GM10266 (cell line): ENCODE measurements around the gene PHPT1.
"Not testable (repeated sequence)": the region's sequence is repeated elsewhere in the genome, so short reads cannot be mapped to it uniquely, and the experiment has no call there.

Experiments used
- DNase-seq: peaks from one replicate; pipeline ENCODE4 v3.0.0; 2012; ENCODE audit errors: extremely low spot score
- TF ChIP-seq, protein P1 (sequence below): IDR thresholded peaks from 2 replicates; pipeline ENCODE4 v1.5.1; 2012; ENCODE audit warnings: mild to moderate bottlenecking, low read depth; ENCODE audit not compliant: control insufficient read depth, insufficient read depth; ENCODE audit errors: missing control alignments

Gene PHPT1

DNA sequence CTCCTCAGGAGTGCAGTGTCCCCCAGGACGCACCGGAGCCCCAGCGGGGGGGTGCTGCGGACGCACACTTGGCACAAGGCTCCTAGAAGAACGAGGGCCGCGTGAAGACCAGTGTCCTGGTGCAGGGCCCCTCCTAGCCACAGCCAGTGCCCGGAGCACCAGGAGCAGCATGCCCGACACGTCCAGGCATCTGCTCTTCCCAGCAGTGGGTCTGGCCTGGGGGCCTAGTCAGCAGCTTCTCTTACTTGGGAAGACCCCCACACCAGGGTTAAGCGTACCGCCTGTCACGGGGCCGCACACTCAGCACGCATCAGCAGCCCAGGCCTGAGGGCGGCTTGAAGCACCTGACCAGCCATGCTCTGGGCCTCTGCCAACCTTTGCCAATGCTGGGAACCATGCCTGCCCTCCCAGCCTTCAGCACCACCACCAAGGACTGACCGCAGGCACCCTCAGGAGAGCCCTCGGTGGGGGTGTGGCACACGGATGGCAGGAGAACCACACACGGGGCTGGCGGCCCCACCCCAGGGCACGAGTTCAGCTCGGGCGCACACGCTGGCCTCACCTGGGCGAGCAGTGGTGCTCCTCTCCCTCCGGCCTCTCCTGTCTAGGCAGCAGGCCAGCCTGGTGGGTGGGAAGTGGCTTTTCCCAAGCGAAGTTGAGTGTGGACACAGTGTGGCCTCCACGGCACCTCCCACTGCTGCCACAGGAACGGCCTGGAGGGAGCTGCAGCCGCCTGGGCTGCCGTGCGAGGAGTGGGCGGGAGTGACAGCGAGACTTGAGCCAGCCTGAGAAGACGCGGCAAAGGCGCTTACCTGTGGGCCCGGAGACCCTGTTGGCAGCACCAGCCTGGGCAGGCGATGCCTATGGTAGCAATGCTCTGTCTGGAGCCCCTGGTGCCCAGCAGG is 19.0 kb upstream of the PHPT1 start:
- DNase-seq = no peak
- TF ChIP-seq, protein P1, sequence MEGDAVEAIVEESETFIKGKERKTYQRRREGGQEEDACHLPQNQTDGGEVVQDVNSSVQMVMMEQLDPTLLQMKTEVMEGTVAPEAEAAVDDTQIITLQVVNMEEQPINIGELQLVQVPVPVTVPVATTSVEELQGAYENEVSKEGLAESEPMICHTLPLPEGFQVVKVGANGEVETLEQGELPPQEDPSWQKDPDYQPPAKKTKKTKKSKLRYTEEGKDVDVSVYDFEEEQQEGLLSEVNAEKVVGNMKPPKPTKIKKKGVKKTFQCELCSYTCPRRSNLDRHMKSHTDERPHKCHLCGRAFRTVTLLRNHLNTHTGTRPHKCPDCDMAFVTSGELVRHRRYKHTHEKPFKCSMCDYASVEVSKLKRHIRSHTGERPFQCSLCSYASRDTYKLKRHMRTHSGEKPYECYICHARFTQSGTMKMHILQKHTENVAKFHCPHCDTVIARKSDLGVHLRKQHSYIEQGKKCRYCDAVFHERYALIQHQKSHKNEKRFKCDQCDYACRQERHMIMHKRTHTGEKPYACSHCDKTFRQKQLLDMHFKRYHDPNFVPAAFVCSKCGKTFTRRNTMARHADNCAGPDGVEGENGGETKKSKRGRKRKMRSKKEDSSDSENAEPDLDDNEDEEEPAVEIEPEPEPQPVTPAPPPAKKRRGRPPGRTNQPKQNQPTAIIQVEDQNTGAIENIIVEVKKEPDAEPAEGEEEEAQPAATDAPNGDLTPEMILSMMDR = no peak

DNA sequence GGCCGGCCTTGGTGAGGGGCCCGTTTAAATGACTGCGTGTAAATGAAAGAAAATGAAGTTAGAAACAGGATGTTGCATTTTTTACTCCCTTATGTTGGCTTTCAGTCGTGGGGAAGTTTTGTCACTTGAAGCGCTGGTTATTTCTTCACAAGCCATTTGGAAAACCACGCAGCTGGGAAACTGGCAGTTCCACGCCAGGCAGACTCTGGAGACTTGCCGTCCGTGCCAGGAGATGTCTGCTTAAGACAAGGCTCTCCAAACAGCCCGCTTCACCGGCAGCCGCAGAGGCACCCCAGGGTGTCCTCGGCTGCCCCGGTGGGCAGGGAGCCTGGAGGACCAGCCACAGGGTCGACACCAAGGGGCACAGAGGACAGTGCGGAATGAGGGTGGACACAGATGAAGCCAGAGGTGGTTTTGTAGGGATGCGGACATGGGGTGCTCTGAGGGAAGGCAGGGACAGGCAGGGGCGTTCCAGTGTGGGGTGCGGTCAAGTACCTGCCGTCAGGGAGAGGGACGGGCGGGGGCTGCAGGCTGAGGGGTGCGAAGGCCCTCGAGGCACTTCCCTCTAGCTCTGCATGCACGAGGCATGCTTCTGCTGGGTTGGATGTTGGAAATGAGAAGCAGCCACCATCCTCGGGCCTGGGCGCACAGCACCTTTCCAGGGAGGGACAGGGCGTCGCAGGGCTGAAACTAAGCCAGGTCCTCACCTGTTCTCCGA is 18.0 kb upstream of the PHPT1 start:
- no peak for DNase-seq
- TF ChIP-seq, protein P1 = no peak

DNA sequence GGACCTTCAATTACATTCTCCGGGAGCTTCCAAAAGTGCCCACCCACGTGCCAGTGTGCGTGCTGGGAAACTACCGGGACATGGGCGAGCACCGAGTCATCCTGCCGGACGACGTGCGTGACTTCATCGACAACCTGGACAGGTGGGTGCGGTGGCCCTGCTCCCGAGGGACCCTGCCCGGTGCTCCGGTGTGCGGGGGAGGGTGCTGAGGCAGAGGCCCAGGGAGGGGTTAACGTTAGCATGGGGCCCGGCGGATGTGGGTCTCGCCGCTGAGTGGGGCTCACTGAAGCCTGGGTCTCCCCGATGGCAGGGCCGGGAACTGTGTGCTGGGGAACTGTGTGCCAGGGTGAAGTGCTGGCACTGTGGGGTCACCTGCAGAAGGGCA is 17.5 kb upstream of the PHPT1 start:
- no peak for DNase-seq
- TF ChIP-seq, protein P1 = no peak

DNA sequence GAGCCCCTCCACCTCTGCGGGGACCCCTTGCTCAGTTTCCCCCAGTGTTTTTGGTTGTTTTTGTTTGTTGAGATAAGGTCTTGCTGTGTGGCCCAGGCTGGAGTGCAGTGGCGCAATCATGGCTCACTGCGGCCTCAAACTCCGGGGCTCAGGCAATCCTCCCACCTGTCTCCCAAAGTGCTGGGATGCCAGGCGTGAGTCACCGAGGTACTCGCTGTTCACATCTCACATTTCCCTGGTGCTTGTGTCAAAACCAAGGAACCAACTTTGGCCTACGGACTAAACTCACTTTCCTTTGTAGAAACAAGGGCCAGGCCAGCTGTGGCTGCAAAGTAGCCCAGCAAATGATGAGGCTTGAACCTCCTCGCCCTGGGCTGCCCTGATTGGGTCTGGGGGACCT is 16.6 kb upstream of the PHPT1 start:
- TF ChIP-seq, protein P1 = no peak
- no peak for DNase-seq

DNA sequence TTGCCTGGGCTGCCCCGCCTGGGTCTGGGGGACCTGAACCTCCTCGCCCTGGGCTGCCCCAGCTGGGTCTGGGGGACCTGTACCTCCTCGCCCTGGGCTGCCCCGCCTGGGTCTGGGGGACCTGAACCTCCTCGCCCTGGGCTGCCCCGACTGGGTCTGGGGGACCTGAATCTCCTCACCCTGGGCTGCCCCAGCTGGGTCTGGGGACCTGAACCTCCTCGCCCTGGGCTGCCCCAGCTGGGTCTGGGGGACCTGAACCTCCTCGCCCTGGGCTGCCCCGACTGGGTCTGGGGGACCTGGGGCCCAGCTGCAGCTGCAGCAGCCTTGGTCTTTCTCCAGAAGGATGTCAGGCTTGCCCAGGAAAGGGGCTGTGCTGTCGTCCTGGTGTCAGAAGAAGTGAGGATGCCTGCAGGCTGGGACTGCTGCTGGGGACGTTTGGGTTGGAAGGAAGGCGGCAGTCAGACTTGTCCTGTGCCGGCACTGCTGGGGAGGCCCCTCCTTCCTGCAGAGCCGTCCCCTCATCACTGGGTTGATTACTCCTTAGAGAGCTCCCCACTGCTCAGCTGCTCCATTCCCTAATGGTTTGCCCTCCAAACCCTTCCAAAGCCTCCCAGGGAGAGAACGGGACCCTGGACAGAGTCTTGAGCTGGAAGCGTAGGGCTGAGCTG is 15.7 kb upstream of the PHPT1 start:
- DNase-seq = not testable (repeated sequence)

DNA sequence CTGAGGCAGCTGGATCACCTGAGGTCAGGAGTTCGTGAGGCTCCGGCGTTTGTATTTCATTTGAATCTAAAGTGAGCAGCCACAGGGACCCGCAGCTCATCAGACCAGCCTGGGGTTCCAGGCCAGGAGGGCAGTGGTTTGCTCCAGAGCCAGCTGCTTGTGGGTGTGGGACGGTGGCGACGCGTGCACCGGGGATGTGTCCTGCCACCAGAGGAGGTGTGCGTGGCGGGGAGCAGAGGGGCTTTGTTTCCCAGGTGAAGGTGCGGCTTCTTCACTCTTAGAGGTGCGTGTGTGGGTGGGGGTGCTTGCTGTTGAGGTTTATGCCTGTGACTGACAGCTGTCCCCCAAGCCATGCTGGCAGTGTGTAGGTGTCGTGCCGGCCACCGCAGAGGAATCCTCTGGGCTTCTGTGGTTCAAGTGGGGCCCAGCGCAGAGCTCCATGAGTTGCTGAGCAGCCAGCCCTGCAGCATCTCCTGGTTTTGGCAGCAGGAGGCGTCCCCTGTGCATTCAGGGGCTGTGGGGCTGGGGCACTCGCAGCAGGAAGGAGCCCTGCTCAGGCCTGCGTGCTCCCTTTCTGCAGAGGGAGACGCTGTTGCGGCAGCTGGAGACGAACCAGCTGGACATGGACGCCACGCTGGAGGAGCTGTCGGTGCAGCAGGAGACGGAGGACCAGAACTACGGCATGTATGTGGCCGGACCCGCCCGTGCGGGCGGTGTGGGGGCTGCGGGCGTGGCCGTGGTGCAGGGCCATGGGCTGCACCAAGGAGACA is 13.9 kb upstream of the PHPT1 start:
- TF ChIP-seq, protein P1 = no peak
- no peak for DNase-seq

DNA sequence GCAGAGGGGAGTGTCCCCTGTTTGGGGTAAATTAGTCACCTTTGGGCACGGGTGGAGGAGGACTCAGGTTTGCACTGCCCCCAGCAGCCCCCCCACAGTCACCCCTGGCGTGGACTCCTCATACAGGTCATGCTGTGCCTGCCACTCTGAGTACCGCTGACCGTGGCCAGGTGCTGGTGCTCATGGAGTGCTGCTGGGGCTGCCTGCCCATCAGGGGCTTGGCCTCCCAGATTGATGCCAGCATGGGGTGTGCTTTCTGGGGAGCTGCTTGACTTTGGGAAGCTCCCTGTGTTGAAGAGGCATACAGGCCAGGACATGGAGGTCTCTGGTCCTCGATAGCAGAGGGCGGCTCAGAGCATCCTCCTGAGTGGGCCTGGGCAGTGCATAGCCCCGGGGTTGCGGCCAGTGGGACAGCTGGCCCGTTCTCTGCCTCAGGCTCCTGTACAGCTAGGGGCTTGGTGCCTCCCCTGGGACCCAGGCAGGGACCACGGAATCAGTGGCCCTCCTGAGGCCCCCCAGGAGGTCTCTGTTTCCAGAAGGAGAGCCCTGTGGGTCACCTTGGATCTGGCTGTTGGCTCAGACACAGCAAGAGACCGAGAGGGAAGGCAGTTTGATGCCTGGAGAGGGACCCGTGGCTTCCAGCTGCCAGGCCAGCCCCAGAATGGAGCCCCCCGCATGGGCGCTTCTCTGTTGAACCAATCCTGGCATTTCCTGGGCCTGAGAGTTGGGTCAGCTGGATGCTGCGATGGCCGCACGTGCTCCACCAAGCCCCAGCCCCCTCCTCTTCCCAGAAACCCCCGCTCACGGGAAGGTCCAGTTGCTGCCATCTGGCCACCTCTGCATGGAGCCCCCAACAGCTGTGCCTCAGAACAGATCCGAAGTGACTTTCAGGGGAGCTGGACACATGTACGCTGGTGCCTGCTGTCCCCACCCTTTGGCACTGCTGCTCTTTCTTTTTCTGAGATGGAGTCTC is 13.0 kb upstream of the PHPT1 start:
- no peak for DNase-seq
- TF ChIP-seq, protein P1 = no peak
